IPS-18c (cell line): Measurements from ENCODE around the gene ACOXL.

Experiments
- H3K4me3 ChIP-seq: 2 replicates; pipeline ENCODE4 v1.7.0; 2013; ENCODE audit warnings: low read depth, mild to moderate bottlenecking, low read length, moderate library complexity; ENCODE audit not compliant: insufficient read depth
- H3K9me3 ChIP-seq: one replicate; pipeline ENCODE4 v1.6.1; 2013; ENCODE audit warnings: mild to moderate bottlenecking, low read length, moderate library complexity; ENCODE audit not compliant: control insufficient read depth, insufficient read depth

Gene ACOXL

DNA sequence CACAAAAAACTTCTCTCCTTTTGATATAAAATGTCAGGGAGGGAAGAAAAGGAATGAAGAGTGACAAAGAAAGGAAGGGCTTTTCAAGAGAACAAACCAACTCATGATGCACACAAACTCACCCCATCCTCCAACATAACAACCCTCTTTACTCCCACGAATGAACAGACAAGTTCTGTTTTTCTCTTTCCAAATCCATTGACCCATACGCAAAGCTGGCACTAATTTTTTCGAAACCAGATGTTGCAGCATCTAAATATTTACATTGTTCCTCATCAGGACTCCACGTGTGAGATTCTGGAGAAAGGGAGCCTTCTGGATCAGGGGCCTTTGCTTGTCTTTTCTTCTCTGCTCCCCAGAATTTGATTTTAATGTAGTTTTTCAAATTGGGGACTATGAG lies 245.0 kb downstream of the ACOXL start:
- H3K9me3 ChIP-seq: peaks cover 6% of the 10 kb centered on the region
- H3K4me3 ChIP-seq: no peak overlapping the region

GRCh38 chr2:110978148-110978547 lies 245.8 kb downstream of the ACOXL start:
- H3K4me3 ChIP-seq: no peak overlapping the region

GRCh38 chr2:110978756-110979470 lies 246.5 kb downstream of the ACOXL start:
- Histone ChIP-seq H3K4me3 (no peak overlapping the region), H3K9me3 (peaks cover 6% of the 10 kb centered on the region)

More at GRCh38 chr2:110978148-110978547, 245.8 kb downstream of the ACOXL start:
- H3K9me3 ChIP-seq: peaks cover 6% of the 10 kb centered on the region

DNA sequence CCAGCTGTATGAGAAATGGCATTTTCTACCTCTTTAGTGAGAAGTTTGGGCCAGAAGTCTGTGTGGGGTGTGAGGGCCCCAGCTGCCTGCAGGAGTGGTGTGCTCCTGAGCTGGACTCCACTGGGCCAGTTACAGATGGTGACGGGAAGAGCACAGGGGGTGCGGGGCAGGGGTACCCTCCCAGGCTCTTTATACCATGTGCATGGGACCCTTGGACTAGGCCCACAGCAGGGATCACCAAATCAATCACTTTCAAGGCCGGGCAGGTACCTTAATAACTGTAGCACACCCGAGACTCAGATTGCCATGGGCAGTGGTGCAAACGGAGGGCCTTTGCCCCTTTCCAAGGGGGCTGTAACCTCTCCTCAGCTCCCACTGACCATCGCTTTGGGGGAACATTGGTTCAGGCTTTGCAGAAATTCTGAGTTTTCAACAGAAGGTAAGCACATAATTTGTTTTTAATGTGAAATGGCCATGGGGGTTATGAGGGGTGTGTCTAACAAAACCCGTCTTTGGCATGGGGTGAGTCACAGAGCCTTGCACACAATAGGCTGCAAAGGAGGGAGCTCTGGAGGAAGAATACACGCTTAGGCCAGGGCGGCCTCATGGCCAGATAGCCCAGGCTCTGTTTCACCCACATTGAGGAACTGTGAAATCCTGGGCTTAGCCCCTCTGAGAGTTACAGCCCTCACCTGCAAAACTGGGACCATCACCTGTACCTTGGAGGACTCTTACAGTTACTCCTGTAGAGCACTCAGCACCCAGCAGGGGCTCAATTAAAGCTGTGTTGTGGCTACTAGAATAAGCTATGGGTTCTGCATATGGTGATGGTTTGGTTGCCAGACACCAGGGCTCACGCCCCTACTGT lies 247.3 kb downstream of the ACOXL start:
- Histone ChIP-seq H3K9me3 (peaks cover 6% of the 10 kb centered on the region), H3K4me3 (no peak overlapping the region)

- H3K4me3 ChIP-seq: no peak overlapping the region
These were observed 248.1 kb downstream of the ACOXL start for GRCh38 chr2:110980339-110981062.

GRCh38 chr2:110983133-110983532 lies 250.8 kb downstream of the ACOXL start:
- no peak overlapping the region for H3K4me3 ChIP-seq
- H3K9me3 ChIP-seq: peaks cover 6% of the 10 kb centered on the region

More at GRCh38 chr2:110980339-110981062, 248.1 kb downstream of the ACOXL start:
- H3K9me3 ChIP-seq: peaks cover 6% of the 10 kb centered on the region

DNA sequence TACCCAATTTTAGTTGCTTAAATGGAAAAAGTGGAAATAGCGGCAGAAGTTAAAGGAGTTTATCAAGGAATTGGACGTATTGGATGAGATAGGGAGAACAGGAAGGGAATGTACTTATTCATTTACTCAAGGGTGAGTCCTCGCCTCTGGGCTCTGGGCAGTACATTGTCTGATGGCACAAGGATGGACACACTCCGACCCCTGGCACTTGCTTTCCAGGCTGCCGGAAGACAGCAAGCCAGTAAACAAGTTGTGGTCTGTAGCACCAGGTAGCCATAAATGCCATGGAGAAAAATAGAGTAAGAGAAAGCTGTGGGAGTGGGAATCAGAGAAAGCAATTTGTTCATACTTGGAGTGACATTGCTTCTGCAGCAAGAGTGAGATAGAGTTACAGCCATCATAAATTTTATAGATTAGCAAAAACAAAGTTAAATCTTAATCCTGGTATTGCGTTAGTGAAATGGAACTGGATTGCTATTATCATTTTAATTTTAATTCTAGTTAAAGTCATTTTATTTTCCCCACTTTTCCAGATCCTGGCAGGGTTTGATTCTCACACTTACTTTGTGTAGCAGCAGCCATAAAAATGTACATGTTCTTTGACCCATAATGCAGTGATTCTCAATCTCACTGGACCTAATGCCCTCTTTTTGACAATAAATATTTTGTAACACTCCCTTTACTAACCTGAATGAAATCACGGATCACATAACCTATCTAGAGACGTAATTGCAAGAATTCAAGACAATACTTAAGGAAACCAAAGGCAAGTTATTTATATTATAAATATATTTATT lies 252.5 kb downstream of the ACOXL start:
- no peak overlapping the region for H3K4me3 ChIP-seq
- H3K9me3 ChIP-seq: peaks cover 6% of the 10 kb centered on the region

- Histone ChIP-seq H3K9me3 (no peaks in the 10 kb centered on the region), H3K4me3 (no peak overlapping the region)
These were observed 258.1 kb downstream of the ACOXL start for GRCh38 chr2:110990440-110990839.

DNA sequence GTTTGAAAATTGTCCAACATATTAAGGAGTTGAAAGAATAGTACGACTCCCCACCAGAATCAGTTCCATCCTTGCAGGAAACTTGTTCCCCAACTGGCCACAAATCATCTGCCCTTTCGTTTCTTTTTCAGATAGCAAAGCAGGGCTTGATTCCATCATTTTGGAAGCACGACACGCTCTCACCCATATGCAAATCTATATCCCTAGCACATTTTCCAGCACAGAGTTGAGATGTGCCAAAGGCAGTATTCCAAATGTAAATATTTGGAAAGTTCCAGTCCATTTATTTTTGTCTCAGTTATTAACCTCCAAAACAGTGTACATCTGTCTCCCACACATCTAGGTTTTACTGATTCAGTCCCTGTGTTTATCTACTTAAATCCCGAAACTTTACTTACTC lies 259.5 kb downstream of the ACOXL start:
- Histone ChIP-seq H3K4me3 (no peak overlapping the region), H3K9me3 (no peaks in the 10 kb centered on the region)

GRCh38 chr2:110992886-110993285 lies 260.5 kb downstream of the ACOXL start:
- H3K4me3 ChIP-seq: no peak overlapping the region
- H3K9me3 ChIP-seq: no peaks in the 10 kb centered on the region

GRCh38 chr2:110993557-110994231 lies 261.3 kb downstream of the ACOXL start:
- H3K9me3 ChIP-seq: no peaks in the 10 kb centered on the region
- no peak overlapping the region for H3K4me3 ChIP-seq

- H3K4me3 ChIP-seq: no peak overlapping the region
These were observed 262.0 kb downstream of the ACOXL start for GRCh38 chr2:110994250-110994961.

DNA sequence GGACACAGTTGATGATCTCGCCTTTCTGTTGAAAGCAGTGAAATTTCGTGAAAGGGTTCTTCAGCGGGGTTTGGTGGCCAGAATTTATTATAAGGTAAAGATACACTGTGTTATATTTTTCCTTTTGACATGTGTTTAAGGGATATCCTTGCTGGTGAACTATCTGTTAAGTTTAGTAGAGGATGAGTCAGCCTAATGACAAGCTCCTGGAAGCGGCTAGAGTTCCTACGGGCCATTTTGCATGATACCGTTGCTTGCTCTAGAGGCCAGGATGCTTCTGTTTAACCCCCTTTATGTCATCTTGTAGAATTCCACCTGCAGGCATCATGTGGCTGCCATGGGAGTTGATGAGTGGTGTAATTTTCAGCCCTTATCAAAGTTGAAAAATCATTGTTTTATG lies 263.5 kb downstream of the ACOXL start:
- H3K9me3 ChIP-seq: no peaks in the 10 kb centered on the region
- no peak overlapping the region for H3K4me3 ChIP-seq

More at GRCh38 chr2:110994250-110994961, 262.0 kb downstream of the ACOXL start:
- no peaks in the 10 kb centered on the region for H3K9me3 ChIP-seq

- H3K9me3 ChIP-seq: no peaks in the 10 kb centered on the region
- no peak overlapping the region for H3K4me3 ChIP-seq
These were observed 265.1 kb downstream of the ACOXL start for GRCh38 chr2:110997331-110998045.

- no peaks in the 10 kb centered on the region for H3K9me3 ChIP-seq
- H3K4me3 ChIP-seq: no peak overlapping the region
These were observed 265.9 kb downstream of the ACOXL start for GRCh38 chr2:110998311-110998710.
